Endothelial cell of umbilical vein (primary cell): ENCODE data around the gene ICE2. TPM values are rescaled to one million over a fixed set of nuclear protein-coding genes. Genes with fewer than 3 reads are reported as not detected.

Experiments used
- BruUV-seq: library from RNA; stranded (reverse); fragments of 400-500 nt; replicated peaks from 2 replicates; lab custom pipeline; 2021; lab: Mats Ljungman, UMichigan
- CTCF ChIA-PET: fragments of 300-600, 350-600 bp; sonication (Branson Sonifier 250); formaldehyde crosslinking; loops from one replicate; lab custom pipeline; 2021; ENCODE audit warnings: antibody characterized with exemption, inconsistent platforms; lab: Charles Lee
- POLR2A ChIA-PET: fragments of 300-600, 350-600 bp; sonication (Branson Sonifier 250); formaldehyde crosslinking; loops from one replicate; lab custom pipeline; 2021; ENCODE audit warnings: antibody characterized with exemption, inconsistent platforms; lab: Charles Lee
- DNase-seq: peaks from one replicate; pipeline ENCODE4 v3.0.0-alpha.2; 2011; ENCODE audit warnings: low read depth, low spot score
- FAIRE-seq: peaks from 2 replicates; lab custom pipeline; 2011; peaks lifted over from hg19 to GRCh38; lab: Jason Lieb, UNC
- H2AFZ ChIP-seq: 2 replicates; pipeline ENCODE4 v1.6.0; 2012; ENCODE audit warnings: low read depth, low read length, control low read depth, inconsistent platforms
- H3K27ac ChIP-seq: 2 replicates; pipeline ENCODE4 v1.5.1; 2011; ENCODE audit warnings: low read depth, mild to moderate bottlenecking, control low read depth, low read length, moderate library complexity; ENCODE audit not compliant: insufficient read depth
- H3K27me3 ChIP-seq, 2 experiments: 2 replicates each; pipeline versions ENCODE4 v1.6.0 to v1.6.1; 2011; ENCODE audit warnings: low read length in 2 of 2, mixed read lengths in 1 of 2; ENCODE audit not compliant: control insufficient read depth in 2 of 2, insufficient read depth in 2 of 2
- H3K36me3 ChIP-seq, 2 experiments: 2 replicates in 1 of 2; 3 replicates in 1 of 2; pipeline ENCODE4 v1.5.1; 2011; ENCODE audit warnings: low read length in 2 of 2, mild to moderate bottlenecking in 1 of 2, moderate library complexity in 1 of 2; ENCODE audit not compliant: control insufficient read depth in 2 of 2, insufficient read depth in 2 of 2; ENCODE audit errors: extremely low read depth in 1 of 2
- H3K4me1 ChIP-seq: 3 replicates; pipeline ENCODE4 v1.5.1; 2011; ENCODE audit warnings: mild to moderate bottlenecking, low read length; ENCODE audit not compliant: control insufficient read depth, insufficient read depth; ENCODE audit errors: extremely low read depth
- H3K4me2 ChIP-seq: 2 replicates; pipeline ENCODE4 v1.6.1; 2011; ENCODE audit warnings: low read length, control low read depth, mixed read lengths; ENCODE audit not compliant: insufficient read depth
- H3K4me3 ChIP-seq, 3 experiments: fragments of 200-600 bp in 1 of 3; sonication (generic), shearing (Covaris generic) in 1 of 3; replicated peaks in 1 of 3; 2 replicates each; pipeline ENCODE4 v1.5.1; 2011 to 2016; ENCODE audit warnings: control low read depth in 3 of 3, low read length in 3 of 3, mild to moderate bottlenecking in 2 of 3, inconsistent platforms in 1 of 3, low read depth in 1 of 3, moderate library complexity in 1 of 3; ENCODE audit not compliant: insufficient read depth in 1 of 3
- H3K79me2 ChIP-seq: 2 replicates; pipeline ENCODE4 v1.6.0; 2012; ENCODE audit warnings: low read length, inconsistent platforms; ENCODE audit not compliant: control insufficient read depth, insufficient read depth
- H3K9ac ChIP-seq: replicated peaks from 2 replicates; pipeline ENCODE3; 2011; ENCODE audit warnings: low read length, control low read depth; ENCODE audit not compliant: insufficient read depth; ENCODE audit errors: extremely low read depth
- H3K9me1 ChIP-seq: replicated peaks from 3 replicates; pipeline ENCODE4 v1.6.0; 2011; ENCODE audit warnings: mild to moderate bottlenecking, low read length; ENCODE audit not compliant: control insufficient read depth, insufficient read depth; ENCODE audit errors: extremely low read depth
- H3K9me3 ChIP-seq: replicated peaks from 2 replicates; pipeline ENCODE4 v1.5.1; 2012; ENCODE audit warnings: low read length, inconsistent platforms; ENCODE audit not compliant: control insufficient read depth, insufficient read depth
- H4K20me1 ChIP-seq: replicated peaks from 2 replicates; pipeline ENCODE3; 2011; ENCODE audit warnings: mild to moderate bottlenecking, low read length; ENCODE audit not compliant: control insufficient read depth, insufficient read depth; ENCODE audit errors: extremely low read depth
- FOS ChIP-seq: IDR thresholded peaks from 2 replicates; pipeline ENCODE4 v1.6.1; 2011; ENCODE audit warnings: mild to moderate bottlenecking, low read length, moderate library complexity, borderline replicate concordance; ENCODE audit not compliant: insufficient read depth
- dilution Hi-C: fragments of 300-500 bp; cut with MboI; formaldehyde crosslinking; loops from one replicate; pipeline ENCODE4 v1.15.0; 2019; ENCODE audit warnings: low sequenced_read_pairs; ENCODE audit not compliant: extremely low pct_ligation_motif_present
- intact Hi-C: fragments of 100-400 bp; cut with micrococcal nuclease; formaldehyde crosslinking; loops from one replicate; pipeline ENCODE4 v1.10.0; 2022
- polyA plus RNA-seq, 4 experiments: library from polyadenylated mRNA; depleted of rRNA in 3 of 4; stranded (reverse) in 3 of 4; unstranded in 1 of 4; fragments of >200 nt; gene quantifications; 2 replicates each; pipeline versions ENCODE4 v1.2.1 to v1.2.3, GENCODE V29; 2011 to 2012; ENCODE audit warnings: missing spikeins in 1 of 4
- total RNA-seq: library from RNA; stranded (reverse); gene quantifications from 2 replicates; pipeline ENCODE4 v1.2.3, GENCODE V29; 2021
- TF ChIP-seq, protein P1 (sequence below), 2 donors: IDR thresholded peaks; 1 replicate in 1 of 2; 2 replicates in 1 of 2; pipeline ENCODE4 v1.5.1; 2011; ENCODE audit warnings: low read length in 2 of 2, mild to moderate bottlenecking in 2 of 2, moderate library complexity in 2 of 2, control low read depth in 1 of 2, inconsistent platforms in 1 of 2, low read depth in 1 of 2; ENCODE audit not compliant: insufficient read depth in 1 of 2; ENCODE audit errors: extremely low read depth in 1 of 2

ICE2 gene
- total and polyA plus RNA-seq, 2 donors (not counting 3 experiments of a cell fraction or from before 2014, with no cell fraction given), result 22.1 to 57.0 TPM

DNA sequence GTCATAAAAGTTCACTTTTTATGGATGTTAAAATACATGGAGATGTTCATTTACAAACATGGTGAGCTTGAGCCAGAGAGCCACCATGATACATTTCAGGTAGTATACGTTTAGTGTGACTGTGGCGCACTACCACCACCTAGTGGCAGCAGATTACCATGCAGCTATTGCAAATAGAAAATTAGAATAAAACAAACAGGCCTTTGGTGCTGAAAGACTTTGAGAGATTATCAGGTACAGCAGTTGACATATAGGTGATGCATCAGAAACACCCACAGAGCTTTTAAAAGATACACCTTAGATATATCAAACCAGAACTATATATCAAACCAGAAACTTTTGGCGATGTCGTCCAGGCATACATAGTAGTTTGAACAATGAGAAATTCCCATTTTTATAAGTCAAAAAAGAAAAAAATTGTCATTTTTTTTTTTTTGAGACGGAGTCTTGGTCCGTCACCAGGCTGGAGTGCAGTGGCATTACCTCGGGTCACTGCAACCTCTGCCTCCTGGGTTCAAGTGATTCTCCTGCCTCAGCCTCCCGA, 42.0 kb upstream of the ICE2 start:
- Histone ChIP-seq H3K9me3 (no peaks in the 10 kb centered on the region), H3K27me3 (no peaks in the 10 kb centered on the region), H3K27ac (no peak overlapping the region), H3K9ac (no peak overlapping the region), H3K9me1 (no peaks in the 10 kb centered on the region), H3K36me3 (no peaks in the 10 kb centered on the region), H3K4me1 (peaks cover 18% of the 10 kb centered on the region), H3K79me2 (no peaks in the 10 kb centered on the region), H3K4me2 (no peak overlapping the region), H3K4me3 (no peak overlapping the region), H2AFZ (no peak overlapping the region), H4K20me1 (no peaks in the 10 kb centered on the region)
- ChIA-PET CTCF (interaction anchor here (0.6 to 3.4 kb wide), 53 partner anchors 10 to 1314 kb away, joined by 3 to 93 read pairs (median 4); partner anchors contain the start of gene BNIP2), POLR2A (no interaction called here)
- no TSS peak for BruUV-seq
- DNase-seq (peak; percentile 78), FAIRE-seq (peak; percentile 67)
- intact Hi-C loops, result loop anchor here (1.0 to 5.0 kb wide), 3 partner anchors 162 to 396 kb away; no protein-coding TSS in a partner anchor
- TF ChIP-seq FOS, result no peak
- TF ChIP-seq, protein P1, sequence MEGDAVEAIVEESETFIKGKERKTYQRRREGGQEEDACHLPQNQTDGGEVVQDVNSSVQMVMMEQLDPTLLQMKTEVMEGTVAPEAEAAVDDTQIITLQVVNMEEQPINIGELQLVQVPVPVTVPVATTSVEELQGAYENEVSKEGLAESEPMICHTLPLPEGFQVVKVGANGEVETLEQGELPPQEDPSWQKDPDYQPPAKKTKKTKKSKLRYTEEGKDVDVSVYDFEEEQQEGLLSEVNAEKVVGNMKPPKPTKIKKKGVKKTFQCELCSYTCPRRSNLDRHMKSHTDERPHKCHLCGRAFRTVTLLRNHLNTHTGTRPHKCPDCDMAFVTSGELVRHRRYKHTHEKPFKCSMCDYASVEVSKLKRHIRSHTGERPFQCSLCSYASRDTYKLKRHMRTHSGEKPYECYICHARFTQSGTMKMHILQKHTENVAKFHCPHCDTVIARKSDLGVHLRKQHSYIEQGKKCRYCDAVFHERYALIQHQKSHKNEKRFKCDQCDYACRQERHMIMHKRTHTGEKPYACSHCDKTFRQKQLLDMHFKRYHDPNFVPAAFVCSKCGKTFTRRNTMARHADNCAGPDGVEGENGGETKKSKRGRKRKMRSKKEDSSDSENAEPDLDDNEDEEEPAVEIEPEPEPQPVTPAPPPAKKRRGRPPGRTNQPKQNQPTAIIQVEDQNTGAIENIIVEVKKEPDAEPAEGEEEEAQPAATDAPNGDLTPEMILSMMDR (IDR thresholded peaks at IDR 0.05; ENCODE audit: extremely low read depth in 1 of 2, insufficient read depth in 1 of 2, low read depth in 1 of 2, low read length in 2 of 2), result peak; percentile 75 to 76
- dilution Hi-C loops, result no loop called here

DNA sequence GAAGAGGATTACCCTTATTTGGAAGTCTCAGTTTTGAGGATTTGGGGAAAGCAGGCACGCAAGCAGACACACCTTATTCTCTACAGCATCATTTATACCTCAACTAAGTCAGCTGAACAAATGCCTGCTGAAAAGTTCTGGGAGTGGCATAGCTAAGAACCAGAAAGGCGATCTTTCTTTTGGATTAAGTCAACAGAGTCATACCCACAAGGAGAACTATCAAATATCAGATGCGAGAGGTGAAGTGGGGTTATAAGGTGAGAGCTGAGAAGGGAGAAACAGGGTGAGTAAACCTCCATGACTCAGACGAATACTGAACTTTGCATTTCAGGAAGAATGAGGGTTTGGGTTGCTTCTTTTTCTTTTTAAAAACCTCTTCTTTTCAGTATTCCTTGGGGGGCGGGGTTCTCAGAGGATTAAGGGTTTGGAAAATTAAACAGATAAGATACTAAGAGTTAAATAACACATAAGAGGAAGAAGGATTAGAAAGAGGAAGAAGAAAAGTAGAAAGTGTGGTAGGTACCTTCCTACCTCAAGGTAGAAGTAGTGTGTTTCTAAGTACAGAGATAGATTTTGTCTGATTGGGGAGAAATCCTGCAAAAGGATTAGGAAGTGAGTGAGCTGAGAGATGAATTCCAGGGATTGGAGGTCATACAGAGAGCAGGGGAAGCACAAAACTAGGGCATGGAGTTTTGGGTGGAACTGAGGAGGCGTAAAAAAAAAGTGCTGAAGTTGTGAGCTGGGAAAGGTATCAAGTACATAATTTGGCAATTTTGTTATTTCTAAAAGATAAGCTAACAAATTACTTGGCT, 41.3 kb upstream of the ICE2 start:
- Histone ChIP-seq H3K4me1 (peaks cover 18% of the 10 kb centered on the region), H3K9me1 (no peaks in the 10 kb centered on the region), H3K27me3 (no peaks in the 10 kb centered on the region), H3K9me3 (no peaks in the 10 kb centered on the region), H2AFZ (no peak overlapping the region), H3K9ac (no peak overlapping the region), H3K4me2 (no peak overlapping the region), H4K20me1 (no peaks in the 10 kb centered on the region), H3K79me2 (no peaks in the 10 kb centered on the region), H3K36me3 (no peaks in the 10 kb centered on the region), H3K27ac (no peak overlapping the region), H3K4me3 (no peak overlapping the region)
- DNase-seq (no peak), FAIRE-seq (no peak)
- dilution Hi-C loops (no loop called here), intact Hi-C loops (loop anchor here (1.0 to 5.0 kb wide), 2 partner anchors 193 to 397 kb away; no protein-coding TSS in a partner anchor)
- ChIA-PET POLR2A (no interaction called here), CTCF (interaction anchor here (0.6 to 3.4 kb wide), 58 partner anchors 10 to 1314 kb away, joined by 3 to 93 read pairs (median 4); partner anchors contain the start of gene BNIP2)
- TF ChIP-seq, protein P1 (IDR thresholded peaks at IDR 0.05; ENCODE audit: extremely low read depth in 1 of 2, insufficient read depth in 1 of 2, low read depth in 1 of 2, low read length in 2 of 2), result no peak
- no TSS peak for BruUV-seq
